GM12878 (cell line): ENCODE measurements around the gene GRK1. TPM values are rescaled to one million over a fixed set of nuclear protein-coding genes. Genes with fewer than 3 reads are reported as not detected.

Source experiments
- ATAC-seq: fragments of 200-7000 bp; cut with Tn5 transposase; 3 replicates; pipeline ENCODE4 v1.9.1; 2020; ENCODE audit warnings: mild to moderate bottlenecking, moderate library complexity
- BruUV-seq: library from RNA; stranded (reverse); fragments of 400-500 nt; replicated peaks from 2 replicates; lab custom pipeline; 2021; lab: Mats Ljungman, UMichigan
- CTCF ChIA-PET: fragments of 300-600 bp; sonication (Branson Sonifier 250); formaldehyde crosslinking; extraction: SDS; loops from one replicate; lab custom pipeline; 2021; ENCODE audit warnings: inconsistent platforms; lab: Yijun Ruan, JAX
- POLR2A ChIA-PET: fragments of 350-600 bp; formaldehyde crosslinking; extraction: SDS; loops from one replicate; lab custom pipeline; 2021; ENCODE audit warnings: inconsistent platforms; lab: Charles Lee
- RAD21 ChIA-PET: fragments of 300-600 bp; sonication (Branson Sonifier 250); formaldehyde crosslinking; loops from one replicate; lab custom pipeline; 2023; ENCODE audit warnings: antibody characterized with exemption; ENCODE audit not compliant: unreplicated experiment; lab: Charles Lee
- SMC1A ChIA-PET: fragments of 300-600 bp; sonication (Branson Sonifier 250); formaldehyde crosslinking; loops from one replicate; lab custom pipeline; 2023; ENCODE audit not compliant: unreplicated experiment, uncharacterized antibody; lab: Charles Lee
- DNase-seq: peaks from one replicate; pipeline ENCODE4 v3.0.0-alpha.2; 2011; ENCODE audit warnings: low read depth, low spot score
- FAIRE-seq: peaks from 3 replicates; lab custom pipeline; 2011; peaks lifted over from hg19 to GRCh38; lab: Jason Lieb, UNC
- H2AFZ ChIP-seq: 2 replicates; pipeline ENCODE4 v1.6.0; 2011; ENCODE audit warnings: low read depth, low read length, control low read depth; ENCODE audit not compliant: control insufficient read depth
- H3K27ac ChIP-seq: 2 replicates; pipeline ENCODE4 v1.5.1; 2011; ENCODE audit warnings: control low read depth; ENCODE audit not compliant: control insufficient read depth, insufficient read depth
- H3K27me3 ChIP-seq, 2 experiments: replicated peaks in 1 of 2; 2 replicates each; pipeline versions ENCODE4 v1.6.0 to v1.6.1; 2011; ENCODE audit warnings: low read length in 1 of 2; ENCODE audit not compliant: control insufficient read depth in 2 of 2, insufficient read depth in 2 of 2
- H3K36me3 ChIP-seq, 2 experiments: 2 replicates each; pipeline ENCODE4 v1.5.1; 2011; ENCODE audit warnings: low read length in 1 of 2; ENCODE audit not compliant: control insufficient read depth in 2 of 2, insufficient read depth in 2 of 2
- H3K4me1 ChIP-seq: 2 replicates; pipeline ENCODE4 v1.6.1; 2011; ENCODE audit warnings: mild to moderate bottlenecking, low read length, moderate library complexity, mixed read lengths; ENCODE audit not compliant: control insufficient read depth, insufficient read depth
- H3K4me2 ChIP-seq: 2 replicates; pipeline ENCODE4 v1.6.0; 2011; ENCODE audit warnings: control low read depth; ENCODE audit not compliant: control insufficient read depth, insufficient read depth
- H3K4me3 ChIP-seq: fragments of 200-600 bp; sonication (generic); 2 replicates; pipeline ENCODE4 v1.5.1; 2016
- H3K79me2 ChIP-seq: 2 replicates; pipeline ENCODE4 v1.6.0; 2011; ENCODE audit warnings: low read length; ENCODE audit not compliant: control insufficient read depth, insufficient read depth
- H3K9ac ChIP-seq: 2 replicates; pipeline ENCODE4 v1.8.0; 2011; ENCODE audit warnings: low read length, control low read depth, mixed read lengths; ENCODE audit not compliant: control insufficient read depth, insufficient read depth
- H3K9me3 ChIP-seq: replicated peaks from 3 replicates; pipeline ENCODE4 v1.5.1; 2011; ENCODE audit warnings: mild to moderate bottlenecking, low read length; ENCODE audit not compliant: control insufficient read depth, insufficient read depth
- H4K20me1 ChIP-seq: 2 replicates; pipeline ENCODE4 v1.6.0; 2011; ENCODE audit not compliant: control insufficient read depth, insufficient read depth
- BCL11A ChIP-seq: IDR thresholded peaks from 2 replicates; pipeline ENCODE4 v1.6.1; 2011; ENCODE audit warnings: low read depth, low read length
- CEBPB ChIP-seq, 2 experiments: fragments of 150-350 bp in 1 of 2; IDR thresholded peaks; 2 replicates each; pipeline ENCODE4 v1.6.1; 2012 to 2014; ENCODE audit warnings: low read depth in 2 of 2, low read length in 2 of 2, borderline replicate concordance in 1 of 2, inconsistent platforms in 1 of 2
- ETV6 ChIP-seq, 2 experiments: fragments of 450-650 bp in 1 of 2; IDR thresholded peaks in 1 of 2; conservative IDR thresholded peaks in 1 of 2; 2 replicates each; pipeline ENCODE4 v1.6.1; 2014; ENCODE audit warnings: antibody characterized with exemption in 1 of 2, borderline replicate concordance in 1 of 2, low read depth in 1 of 2, mild to moderate bottlenecking in 1 of 2, moderate library complexity in 1 of 2
- EZH2 ChIP-seq: IDR thresholded peaks from 2 replicates; pipeline ENCODE4 v1.6.1; 2012; ENCODE audit warnings: low read depth, mild to moderate bottlenecking, control low read depth, inconsistent platforms, low read length, borderline replicate concordance; ENCODE audit not compliant: control insufficient read depth
- HDGF ChIP-seq: fragments of 450-650 bp; IDR thresholded peaks from 2 replicates; pipeline ENCODE4 v1.6.1; 2016; ENCODE audit warnings: antibody characterized with exemption
- JUND ChIP-seq: IDR thresholded peaks from 2 replicates; pipeline ENCODE4 v1.6.1; 2012; ENCODE audit warnings: low read depth, mild to moderate bottlenecking, low read length, improper control_type of control experiment, moderate library complexity
- NFIC ChIP-seq: IDR thresholded peaks from 2 replicates; pipeline ENCODE4 v1.6.1; 2012; ENCODE audit warnings: low read depth, mild to moderate bottlenecking, inconsistent platforms, low read length, moderate library complexity
- NFYA ChIP-seq: IDR thresholded peaks from 2 replicates; pipeline ENCODE4 v1.6.1; 2011; ENCODE audit warnings: low read depth, mild to moderate bottlenecking, low read length, improper control_type of control experiment, borderline replicate concordance
- POLR2AphosphoS2 ChIP-seq: IDR thresholded peaks from 2 replicates; pipeline ENCODE4 v1.6.1; 2011; ENCODE audit warnings: low read depth, mild to moderate bottlenecking, low read length, improper control_type of control experiment, moderate library complexity
- RCOR1 ChIP-seq: conservative IDR thresholded peaks from 2 replicates; pipeline ENCODE4 v1.6.1; 2012; ENCODE audit warnings: low read depth, low read length, improper control_type of control experiment
- RFX5 ChIP-seq: IDR thresholded peaks from 2 replicates; pipeline ENCODE4 v1.6.1; 2011; ENCODE audit warnings: low read depth, low read length, improper control_type of control experiment
- RUNX3 ChIP-seq: IDR thresholded peaks from 2 replicates; pipeline ENCODE4 v1.6.1; 2012; ENCODE audit warnings: low read length, inconsistent platforms
- SMARCA5 ChIP-seq: fragments of 450-650 bp; IDR thresholded peaks from 2 replicates; pipeline ENCODE4 v1.6.1; 2017; ENCODE audit warnings: mild to moderate bottlenecking
- WGBS: methylation state at CpG from one replicate; pipeline ENCODE4 v1.1.6; 2016; ENCODE audit warnings: low lambda C conversion rate; ENCODE audit not compliant: insufficient replicate concordance, insufficient coverage; ENCODE audit errors: missing lambda C conversion rate; 5-methylcytosine and 5-hydroxymethylcytosine counted together
- in situ Hi-C: fragments of 300-500 bp; cut with MboI; formaldehyde crosslinking; loops from 9 replicates; pipeline ENCODE4 v1.14.3; 2018; ENCODE audit warnings: mixed read lengths
- intact Hi-C: fragments of 100-400 bp; cut with micrococcal nuclease; formaldehyde crosslinking; loops from one replicate; pipeline ENCODE4 v1.14.2; 2022; ENCODE audit not compliant: unreplicated experiment
- polyA plus RNA-seq, 11 experiments: library from polyadenylated mRNA; depleted of rRNA in 4 of 11; unstranded in 6 of 11; stranded (reverse) in 5 of 11; fragments of >200 nt; fragmentation: Nextera tagmentation in 4 of 11; fragmentation: Illumina TruSeq in 1 of 11; extraction: Ambion mirVana in 4 of 11; extraction: Trizol in 1 of 11; gene quantifications; 1 replicate in 1 of 11; 2 replicates in 10 of 11; pipeline versions ENCODE4 v1.2.1 to v1.2.3, GENCODE V29; 2011 to 2016; ENCODE audit warnings: inconsistent platforms in 2 of 11, missing spikeins in 2 of 11, low read depth in 1 of 11
- total RNA-seq, 4 experiments: library from RNA; depleted of rRNA in 3 of 4; stranded (reverse); fragments of >200 nt in 3 of 4; fragmentation: Illumina TruSeq in 1 of 4; extraction: Trizol in 1 of 4; gene quantifications; 2 replicates each; pipeline versions ENCODE4 v1.2.1 to v1.2.3, GENCODE V29; 2013 to 2021
- TF ChIP-seq, protein P1 (sequence below): fragments of 450-650 bp; IDR thresholded peaks from 2 replicates; pipeline ENCODE4 v1.6.1; 2018; ENCODE audit warnings: borderline replicate concordance, mild to moderate bottlenecking; ENCODE audit not compliant: partially characterized antibody
- TF ChIP-seq, protein P2 (sequence below): IDR thresholded peaks from 2 replicates; pipeline ENCODE4 v1.6.1; 2011; ENCODE audit warnings: borderline replicate concordance, low read depth, mild to moderate bottlenecking, moderate library complexity, mixed read lengths, low read length; ENCODE audit not compliant: insufficient read depth; ENCODE audit errors: extremely low read length
- TF ChIP-seq, protein P3 (sequence below): fragments of 450-650 bp; conservative IDR thresholded peaks from 2 replicates; pipeline ENCODE4 v1.6.1; 2017; ENCODE audit warnings: mild to moderate bottlenecking, moderate library complexity

Gene GRK1
- total and polyA plus RNA-seq, 10 of the 15 experiments (the other 5 are each of a cell fraction or from before 2014, with no cell fraction given): under 0.01 to 0.04 TPM; not detected in 8

DNA sequence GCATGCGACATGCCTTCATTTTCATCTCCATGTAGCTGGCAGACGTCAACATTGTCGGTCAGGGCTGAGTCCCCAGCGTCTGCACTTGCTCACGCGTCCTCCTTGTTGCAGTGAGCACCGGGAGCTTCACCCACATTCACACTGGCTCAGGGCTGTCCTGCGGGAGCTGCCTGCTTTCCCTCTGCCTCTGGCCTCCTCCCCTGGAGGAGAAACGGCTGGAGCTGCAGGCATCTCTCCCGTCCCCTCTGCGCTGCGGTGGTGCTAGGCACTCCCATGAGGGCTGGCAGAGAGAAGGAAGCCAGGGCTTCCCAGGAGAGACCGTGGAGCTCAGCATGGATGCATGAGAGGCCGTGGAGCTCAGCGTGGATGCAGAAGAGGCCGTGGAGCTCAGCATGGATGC is 73.6 kb downstream of the GRK1 start:
- FAIRE-seq (no peak), ATAC-seq (no peak), DNase-seq (no peak)
- H4K20me1 ChIP-seq: no peaks in the 10 kb centered on the region
- no peak overlapping the region for H3K27ac ChIP-seq
- WGBS: 38% methylated on average over 16 of the region's 16 CpGs
- CTCF ChIA-PET: interaction anchor here (1.1 kb wide), 1 partner anchor 486 kb away, joined by 5 read pairs; no protein-coding TSS in a partner anchor
- no peak overlapping the region for H3K9ac ChIP-seq
- H3K4me3 ChIP-seq: no peak overlapping the region
- no peaks in the 10 kb centered on the region for H3K9me3 ChIP-seq
- POLR2A ChIA-PET: no interaction called here
- no peaks in the 10 kb centered on the region for H3K79me2 ChIP-seq
- no peak overlapping the region for H3K4me2 ChIP-seq
- SMC1A ChIA-PET: interaction anchor here (0.6 kb wide), 1 partner anchor 255 kb away, joined by 3 read pairs; no protein-coding TSS in a partner anchor
- in situ Hi-C loops: no loop called here
- RAD21 ChIA-PET: no interaction called here
- H3K27me3 ChIP-seq: no peaks in the 10 kb centered on the region; a peak in 1 of 4 replicates
- H3K36me3 ChIP-seq: no peaks in the 10 kb centered on the region
- intact Hi-C loops: no loop called here
- BruUV-seq: no TSS peak
- no peak overlapping the region for H2AFZ ChIP-seq
- no peaks in the 10 kb centered on the region for H3K4me1 ChIP-seq
- TF ChIP-seq RUNX3 (no peak), NFIC (no peak), HDGF (no peak), SMARCA5 (no peak), CEBPB (IDR thresholded peaks at IDR 0.05; ENCODE audit: borderline replicate concordance in 1 of 2, low read depth in 2 of 2, low read length in 2 of 2) (no peak), JUND (no peak), POLR2AphosphoS2 (no peak), NFYA (no peak), EZH2 (no peak), BCL11A (no peak), RFX5 (no peak), ETV6 (conservative IDR thresholded peaks at IDR 0.05 in 1 of 2, IDR thresholded peaks at IDR 0.05 in 1 of 2; ENCODE audit: borderline replicate concordance in 1 of 2, low read depth in 1 of 2) (no peak), RCOR1 (no peak)
- TF ChIP-seq, protein P1, sequence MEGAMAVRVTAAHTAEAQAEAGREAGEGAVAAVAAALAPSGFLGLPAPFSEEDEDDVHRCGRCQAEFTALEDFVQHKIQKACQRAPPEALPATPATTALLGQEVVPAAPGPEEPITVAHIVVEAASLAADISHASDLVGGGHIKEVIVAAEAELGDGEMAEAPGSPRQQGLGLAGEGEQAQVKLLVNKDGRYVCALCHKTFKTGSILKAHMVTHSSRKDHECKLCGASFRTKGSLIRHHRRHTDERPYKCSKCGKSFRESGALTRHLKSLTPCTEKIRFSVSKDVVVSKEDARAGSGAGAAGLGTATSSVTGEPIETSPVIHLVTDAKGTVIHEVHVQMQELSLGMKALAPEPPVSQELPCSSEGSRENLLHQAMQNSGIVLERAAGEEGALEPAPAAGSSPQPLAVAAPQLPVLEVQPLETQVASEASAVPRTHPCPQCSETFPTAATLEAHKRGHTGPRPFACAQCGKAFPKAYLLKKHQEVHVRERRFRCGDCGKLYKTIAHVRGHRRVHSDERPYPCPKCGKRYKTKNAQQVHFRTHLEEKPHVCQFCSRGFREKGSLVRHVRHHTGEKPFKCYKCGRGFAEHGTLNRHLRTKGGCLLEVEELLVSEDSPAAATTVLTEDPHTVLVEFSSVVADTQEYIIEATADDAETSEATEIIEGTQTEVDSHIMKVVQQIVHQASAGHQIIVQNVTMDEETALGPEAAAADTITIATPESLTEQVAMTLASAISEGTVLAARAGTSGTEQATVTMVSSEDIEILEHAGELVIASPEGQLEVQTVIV: no peak
- TF ChIP-seq, protein P2, sequence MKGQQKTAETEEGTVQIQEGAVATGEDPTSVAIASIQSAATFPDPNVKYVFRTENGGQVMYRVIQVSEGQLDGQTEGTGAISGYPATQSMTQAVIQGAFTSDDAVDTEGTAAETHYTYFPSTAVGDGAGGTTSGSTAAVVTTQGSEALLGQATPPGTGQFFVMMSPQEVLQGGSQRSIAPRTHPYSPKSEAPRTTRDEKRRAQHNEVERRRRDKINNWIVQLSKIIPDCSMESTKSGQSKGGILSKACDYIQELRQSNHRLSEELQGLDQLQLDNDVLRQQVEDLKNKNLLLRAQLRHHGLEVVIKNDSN: no peak
- TF ChIP-seq, protein P3, sequence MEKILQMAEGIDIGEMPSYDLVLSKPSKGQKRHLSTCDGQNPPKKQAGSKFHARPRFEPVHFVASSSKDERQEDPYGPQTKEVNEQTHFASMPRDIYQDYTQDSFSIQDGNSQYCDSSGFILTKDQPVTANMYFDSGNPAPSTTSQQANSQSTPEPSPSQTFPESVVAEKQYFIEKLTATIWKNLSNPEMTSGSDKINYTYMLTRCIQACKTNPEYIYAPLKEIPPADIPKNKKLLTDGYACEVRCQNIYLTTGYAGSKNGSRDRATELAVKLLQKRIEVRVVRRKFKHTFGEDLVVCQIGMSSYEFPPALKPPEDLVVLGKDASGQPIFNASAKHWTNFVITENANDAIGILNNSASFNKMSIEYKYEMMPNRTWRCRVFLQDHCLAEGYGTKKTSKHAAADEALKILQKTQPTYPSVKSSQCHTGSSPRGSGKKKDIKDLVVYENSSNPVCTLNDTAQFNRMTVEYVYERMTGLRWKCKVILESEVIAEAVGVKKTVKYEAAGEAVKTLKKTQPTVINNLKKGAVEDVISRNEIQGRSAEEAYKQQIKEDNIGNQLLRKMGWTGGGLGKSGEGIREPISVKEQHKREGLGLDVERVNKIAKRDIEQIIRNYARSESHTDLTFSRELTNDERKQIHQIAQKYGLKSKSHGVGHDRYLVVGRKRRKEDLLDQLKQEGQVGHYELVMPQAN: no peak
